Activated CD4-positive, alpha-beta memory T cell treated with anti-CD3 and anti-CD28 coated beads for 36 hours (primary cell): ENCODE data around the gene AZGP1. TPM values are rescaled to one million over a fixed set of nuclear protein-coding genes. Genes with fewer than 3 reads are reported as not detected.
A peak's percentile ranks its signal among the peaks of the same experiment; 100 is the strongest.
"Not testable (repeated sequence)": the region's sequence is repeated elsewhere in the genome, so short reads cannot be mapped to it uniquely, and the experiment has no call there.

Experiments used
- CTCF ChIA-PET: fragments of 350-600 bp; sonication (Branson Sonifier 250); formaldehyde crosslinking; loops from one replicate; lab custom pipeline; 2021; ENCODE audit warnings: antibody characterized with exemption, inconsistent platforms; lab: Charles Lee
- POLR2A ChIA-PET: fragments of 350-600 bp; sonication (Branson Sonifier 250); formaldehyde crosslinking; loops from one replicate; lab custom pipeline; 2021; ENCODE audit warnings: antibody characterized with exemption; lab: Charles Lee
- DNase-seq: peaks from one replicate; pipeline ENCODE4 v3.0.0-alpha.2; 2020
- H3K27ac Mint-ChIP-seq: one replicate; pipeline ENCODE4 v1.8.0; 2021; ENCODE audit warnings: mixed read lengths
- H3K27me3 Mint-ChIP-seq: one replicate; pipeline ENCODE4 v1.8.0; 2021; ENCODE audit warnings: mixed read lengths
- H3K36me3 Mint-ChIP-seq: one replicate; pipeline ENCODE4 v1.8.0; 2021; ENCODE audit warnings: mixed read lengths
- H3K4me1 Mint-ChIP-seq: one replicate; pipeline ENCODE4 v1.8.0; 2021; ENCODE audit warnings: low read depth, mixed read lengths
- H3K4me3 Mint-ChIP-seq: one replicate; pipeline ENCODE4 v1.8.0; 2021; ENCODE audit warnings: mild to moderate bottlenecking, mixed read lengths
- H3K9me3 Mint-ChIP-seq: one replicate; pipeline ENCODE4 v1.8.0; 2021; ENCODE audit warnings: mixed read lengths
- intact Hi-C: fragments of 100-400 bp; cut with micrococcal nuclease; formaldehyde crosslinking; loops from one replicate; pipeline ENCODE4 v1.15.1; 2023
- total RNA-seq, 2 experiments: library from RNA; stranded (reverse); gene quantifications; one replicate each; pipeline ENCODE4 v1.2.3, GENCODE V29; 2021

The AZGP1 gene
- total RNA-seq, 2 experiments from 2014 or later = not detected

GRCh38 chr7:99996755-99997544 is 21.1 kb upstream of the AZGP1 start:
- DNase-seq = no peak
- Mint-ChIP-seq H3K36me3 (no peaks in the 10 kb centered on the region), H3K27me3 (no peaks in the 10 kb centered on the region), H3K27ac (peak overlapping the region; percentile 56), H3K9me3 (no peaks in the 10 kb centered on the region), H3K4me1 (peaks cover 9% of the 10 kb centered on the region), H3K4me3 (peak overlapping the region; percentile 70)
- ChIA-PET CTCF (interaction anchor here (1.0 to 1.7 kb wide), 5 partner anchors 17 to 83 kb away, joined by 3 to 4 read pairs (median 3); no protein-coding TSS in a partner anchor), POLR2A (interaction anchor here (0.6 to 2.5 kb wide), 3 partner anchors 19 to 432 kb away, joined by 3 to 9 read pairs (median 7); partner anchors contain the start of genes TRIM4 and ZKSCAN1)
- intact Hi-C loops = loop anchor here (2.0 kb wide), 1 partner anchor 18 kb away; the partner anchor contains the start of gene ZKSCAN1

- H3K36me3 Mint-ChIP-seq = no peaks in the 10 kb centered on the region
- no peak overlapping the region for H3K4me3 Mint-ChIP-seq
- H3K9me3 Mint-ChIP-seq = no peaks in the 10 kb centered on the region
- no peak for DNase-seq
- H3K27ac Mint-ChIP-seq = no peak overlapping the region
- intact Hi-C loops = loop anchor here (1.0 kb wide), 1 partner anchor 58 kb away; no protein-coding TSS in a partner anchor
- CTCF ChIA-PET = interaction anchor here (1.2 to 9.8 kb wide), 6 partner anchors 16 to 78 kb away, joined by 3 to 148 read pairs (median 8); partner anchors contain the start of gene TRIM4
- H3K4me1 Mint-ChIP-seq = peaks cover 9% of the 10 kb centered on the region
- no peaks in the 10 kb centered on the region for H3K27me3 Mint-ChIP-seq
- POLR2A ChIA-PET = interaction anchor here (1.3 kb wide), 1 partner anchor 75 kb away, joined by 3 read pairs; the partner anchor contains the start of gene TRIM4
These were observed 19.0 kb upstream of the AZGP1 start for GRCh38 chr7:99994819-99995218.

GRCh38 chr7:99992330-99993038 is 16.7 kb upstream of the AZGP1 start:
- Mint-ChIP-seq H3K27me3 (no peaks in the 10 kb centered on the region), H3K4me3 (no peak overlapping the region), H3K36me3 (no peaks in the 10 kb centered on the region), H3K4me1 (peaks cover 8% of the 10 kb centered on the region), H3K9me3 (no peaks in the 10 kb centered on the region), H3K27ac (no peak overlapping the region)
- intact Hi-C loops = no loop called here
- no peak for DNase-seq
- ChIA-PET CTCF (interaction anchor here (0.7 to 9.8 kb wide), 8 partner anchors 10 to 83 kb away, joined by 3 to 148 read pairs (median 8); partner anchors contain the start of genes TRIM4 and ZKSCAN1), POLR2A (no interaction called here)

- H3K27ac Mint-ChIP-seq, H3K9me3 Mint-ChIP-seq, DNase-seq, H3K4me1 Mint-ChIP-seq, H3K4me3 Mint-ChIP-seq, H3K36me3 Mint-ChIP-seq, POLR2A ChIA-PET, H3K27me3 Mint-ChIP-seq: not testable (repeated sequence)
- CTCF ChIA-PET = interaction anchor here (0.6 to 9.8 kb wide), 9 partner anchors 11 to 1103 kb away, joined by 3 to 148 read pairs (median 8); partner anchors contain the start of genes TRIM4 and ZKSCAN1
- intact Hi-C loops = loop anchor here (1.0 to 2.0 kb wide), 3 partner anchors 57 to 89 kb away; partner anchors contain the start of genes ZNF3 and ZSCAN21
These were observed 15.7 kb upstream of the AZGP1 start for GRCh38 chr7:99991543-99991942.

DNA sequence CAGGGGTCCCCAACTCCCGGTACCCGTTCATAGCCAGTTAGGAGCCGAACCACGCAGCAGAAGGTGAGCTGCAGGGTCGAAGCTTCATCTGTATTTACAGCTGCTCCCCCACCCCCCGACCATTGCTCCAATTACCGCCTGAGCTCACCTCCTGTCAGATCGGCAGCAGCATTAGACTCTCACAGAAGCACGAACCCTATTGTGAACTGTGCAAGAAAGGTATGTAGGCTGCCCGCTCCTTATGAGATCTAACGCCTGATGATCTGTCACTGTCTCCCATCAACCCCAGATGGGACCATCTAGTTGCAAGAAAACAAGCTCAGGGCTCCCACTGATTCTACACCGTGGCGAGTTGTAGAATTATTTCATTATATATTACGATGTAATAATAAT is 14.6 kb upstream of the AZGP1 start:
- DNase-seq = no peak
- ChIA-PET POLR2A (interaction anchor here (0.8 kb wide), 1 partner anchor 77 kb away, joined by 3 read pairs; no protein-coding TSS in a partner anchor), CTCF (interaction anchor here (0.7 to 9.8 kb wide), 17 partner anchors 9 to 142 kb away, joined by 3 to 148 read pairs (median 5); partner anchors contain the start of genes AZGP1, GJC3, TRIM4 and ZKSCAN1)
- Mint-ChIP-seq H3K9me3 (no peaks in the 10 kb centered on the region), H3K4me3 (no peak overlapping the region), H3K4me1 (no peaks in the 10 kb centered on the region), H3K36me3 (no peaks in the 10 kb centered on the region), H3K27me3 (no peaks in the 10 kb centered on the region), H3K27ac (no peak overlapping the region)
- intact Hi-C loops = loop anchor here (2.0 kb wide), 2 partner anchors 58 to 90 kb away; partner anchors contain the start of genes ZNF3 and ZSCAN21

DNA sequence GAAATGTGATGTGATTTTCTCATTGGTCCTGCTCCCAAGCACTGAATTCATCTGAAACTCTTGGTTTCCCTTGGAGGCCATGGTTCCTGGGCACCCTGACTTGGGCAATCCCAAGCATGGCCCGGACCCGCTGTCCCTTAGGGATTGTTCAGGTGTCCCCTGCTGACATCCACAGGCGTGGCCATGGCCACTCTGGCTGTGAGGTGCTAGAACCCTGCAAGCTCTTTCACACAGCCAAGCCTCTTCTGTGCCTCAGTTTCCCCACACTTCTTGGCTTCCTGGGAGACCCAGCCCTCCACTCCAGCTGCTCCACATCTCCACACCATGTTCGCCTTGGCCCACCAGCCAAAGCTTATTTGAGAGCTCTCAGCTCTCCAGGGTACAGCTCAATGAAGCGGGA is 12.0 kb upstream of the AZGP1 start:
- H3K4me1 Mint-ChIP-seq = no peaks in the 10 kb centered on the region
- H3K27me3 Mint-ChIP-seq = no peaks in the 10 kb centered on the region
- intact Hi-C loops = no loop called here
- H3K9me3 Mint-ChIP-seq = no peaks in the 10 kb centered on the region
- ChIA-PET POLR2A (no interaction called here), CTCF (interaction anchor here (7.4 to 9.8 kb wide), 2 partner anchors 9 to 71 kb away, joined by 44 to 148 read pairs; partner anchors contain the start of gene TRIM4)
- no peak overlapping the region for H3K4me3 Mint-ChIP-seq
- DNase-seq = no peak
- no peak overlapping the region for H3K27ac Mint-ChIP-seq
- no peaks in the 10 kb centered on the region for H3K36me3 Mint-ChIP-seq

DNA sequence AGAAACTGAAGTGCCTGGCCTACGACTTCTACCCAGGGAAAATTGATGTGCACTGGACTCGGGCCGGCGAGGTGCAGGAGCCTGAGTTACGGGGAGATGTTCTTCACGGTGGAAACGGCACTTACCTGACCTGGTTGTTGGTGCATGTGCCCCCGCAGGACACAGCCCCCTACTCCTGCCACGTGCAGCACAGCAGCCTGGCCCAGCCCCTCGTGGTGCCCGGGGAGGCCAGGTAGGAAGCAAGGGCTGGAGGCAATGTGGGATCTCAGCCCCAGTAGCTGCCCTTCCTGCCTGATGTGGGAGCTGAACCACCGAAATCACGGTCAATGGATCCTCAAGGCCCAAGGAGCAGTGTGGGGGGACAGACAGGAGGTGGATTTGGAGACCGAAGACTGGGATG is 11.5 kb upstream of the AZGP1 start:
- H3K27me3 Mint-ChIP-seq, H3K36me3 Mint-ChIP-seq, H3K4me3 Mint-ChIP-seq, DNase-seq, H3K4me1 Mint-ChIP-seq, intact Hi-C loops, POLR2A ChIA-PET, H3K27ac Mint-ChIP-seq, H3K9me3 Mint-ChIP-seq: not testable (repeated sequence)
- CTCF ChIA-PET = interaction anchor here (7.4 to 9.8 kb wide), 2 partner anchors 9 to 70 kb away, joined by 44 to 148 read pairs; partner anchors contain the start of gene TRIM4

DNA sequence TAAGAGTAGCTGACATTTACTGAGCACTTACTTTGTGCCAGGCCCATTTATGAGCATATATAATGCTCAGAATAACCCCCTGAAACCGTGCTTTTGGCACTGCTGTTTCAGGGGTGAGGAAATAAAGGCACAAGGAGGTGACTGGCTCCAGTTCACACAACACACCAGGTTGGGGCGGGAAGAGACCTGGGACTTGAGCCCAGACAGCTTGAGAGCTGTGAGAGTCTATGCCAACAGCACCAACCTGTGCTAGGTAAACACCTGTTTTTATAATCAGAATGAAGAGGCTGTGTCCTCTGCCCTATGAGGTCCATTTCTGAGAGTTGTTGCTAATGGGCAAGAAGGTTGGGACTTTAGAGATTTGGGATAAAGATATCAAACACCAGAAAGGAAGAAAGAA is 8.8 kb upstream of the AZGP1 start:
- Mint-ChIP-seq H3K4me3 (no peak overlapping the region), H3K36me3 (no peaks in the 10 kb centered on the region), H3K27ac (no peak overlapping the region), H3K4me1 (no peaks in the 10 kb centered on the region), H3K9me3 (peaks cover 5% of the 10 kb centered on the region), H3K27me3 (no peaks in the 10 kb centered on the region)
- DNase-seq = no peak
- intact Hi-C loops = no loop called here
- ChIA-PET POLR2A (no interaction called here), CTCF (no interaction called here)

- H3K4me1 Mint-ChIP-seq, H3K9me3 Mint-ChIP-seq, CTCF ChIA-PET, DNase-seq, H3K36me3 Mint-ChIP-seq, H3K27me3 Mint-ChIP-seq, H3K4me3 Mint-ChIP-seq, H3K27ac Mint-ChIP-seq, POLR2A ChIA-PET: not testable (repeated sequence)
- intact Hi-C loops = loop anchor here (2.0 kb wide), 1 partner anchor 150 kb away; no protein-coding TSS in a partner anchor
These were observed 5.2 kb upstream of the AZGP1 start for GRCh38 chr7:99981066-99981465.

DNA sequence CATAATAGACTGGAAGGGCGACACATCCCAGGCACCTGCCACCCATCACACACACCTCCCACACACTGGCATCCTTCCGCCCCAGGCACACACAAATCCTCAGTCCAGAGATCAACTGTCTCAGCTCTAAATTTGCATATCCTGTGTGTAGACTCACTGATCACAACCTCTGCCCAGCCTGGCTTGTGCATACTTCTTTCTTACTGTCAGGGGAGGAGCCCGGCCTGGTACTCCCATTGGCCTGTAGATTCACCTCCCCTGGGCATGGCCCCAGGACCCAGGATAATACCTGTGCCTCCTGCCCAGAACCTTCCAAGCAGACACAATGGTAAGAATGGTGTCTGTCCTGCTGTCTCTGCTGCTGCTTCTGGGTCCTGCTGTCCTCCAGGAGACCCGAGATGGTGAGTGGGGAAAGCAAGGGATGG is 4.6 kb upstream of the AZGP1 start:
- H3K4me1 Mint-ChIP-seq, H3K27me3 Mint-ChIP-seq, POLR2A ChIA-PET, H3K9me3 Mint-ChIP-seq, H3K4me3 Mint-ChIP-seq, H3K36me3 Mint-ChIP-seq, H3K27ac Mint-ChIP-seq, DNase-seq: not testable (repeated sequence)
- CTCF ChIA-PET = interaction anchor here (0.8 to 3.9 kb wide), 13 partner anchors 11 to 745 kb away, joined by 3 to 44 read pairs (median 4); partner anchors contain the start of gene GJC3
- intact Hi-C loops = loop anchor here (2.0 kb wide), 1 partner anchor 150 kb away; no protein-coding TSS in a partner anchor

- CTCF ChIA-PET = interaction anchor here (0.6 to 3.9 kb wide), 25 partner anchors 11 to 746 kb away, joined by 3 to 44 read pairs (median 4); partner anchors contain the start of genes GJC3 and ZSCAN21
- H3K36me3 Mint-ChIP-seq, H3K4me1 Mint-ChIP-seq, H3K9me3 Mint-ChIP-seq, H3K27ac Mint-ChIP-seq, H3K4me3 Mint-ChIP-seq, H3K27me3 Mint-ChIP-seq: not testable (repeated sequence)
- peak; percentile 75 for DNase-seq
- POLR2A ChIA-PET = interaction anchor here (0.8 kb wide), 1 partner anchor 61 kb away, joined by 3 read pairs; no protein-coding TSS in a partner anchor
- intact Hi-C loops = loop anchor here (2.0 kb wide), 1 partner anchor 151 kb away; no protein-coding TSS in a partner anchor
These were observed 4.0 kb upstream of the AZGP1 start for GRCh38 chr7:99979814-99980225.
